ENCODE measurements around the gene ARFGAP3.
"Not testable (repeated sequence)": the region's sequence is repeated elsewhere in the genome, so short reads cannot be mapped to it uniquely, and the experiment has no call there.

The ARFGAP3 gene

DNA sequence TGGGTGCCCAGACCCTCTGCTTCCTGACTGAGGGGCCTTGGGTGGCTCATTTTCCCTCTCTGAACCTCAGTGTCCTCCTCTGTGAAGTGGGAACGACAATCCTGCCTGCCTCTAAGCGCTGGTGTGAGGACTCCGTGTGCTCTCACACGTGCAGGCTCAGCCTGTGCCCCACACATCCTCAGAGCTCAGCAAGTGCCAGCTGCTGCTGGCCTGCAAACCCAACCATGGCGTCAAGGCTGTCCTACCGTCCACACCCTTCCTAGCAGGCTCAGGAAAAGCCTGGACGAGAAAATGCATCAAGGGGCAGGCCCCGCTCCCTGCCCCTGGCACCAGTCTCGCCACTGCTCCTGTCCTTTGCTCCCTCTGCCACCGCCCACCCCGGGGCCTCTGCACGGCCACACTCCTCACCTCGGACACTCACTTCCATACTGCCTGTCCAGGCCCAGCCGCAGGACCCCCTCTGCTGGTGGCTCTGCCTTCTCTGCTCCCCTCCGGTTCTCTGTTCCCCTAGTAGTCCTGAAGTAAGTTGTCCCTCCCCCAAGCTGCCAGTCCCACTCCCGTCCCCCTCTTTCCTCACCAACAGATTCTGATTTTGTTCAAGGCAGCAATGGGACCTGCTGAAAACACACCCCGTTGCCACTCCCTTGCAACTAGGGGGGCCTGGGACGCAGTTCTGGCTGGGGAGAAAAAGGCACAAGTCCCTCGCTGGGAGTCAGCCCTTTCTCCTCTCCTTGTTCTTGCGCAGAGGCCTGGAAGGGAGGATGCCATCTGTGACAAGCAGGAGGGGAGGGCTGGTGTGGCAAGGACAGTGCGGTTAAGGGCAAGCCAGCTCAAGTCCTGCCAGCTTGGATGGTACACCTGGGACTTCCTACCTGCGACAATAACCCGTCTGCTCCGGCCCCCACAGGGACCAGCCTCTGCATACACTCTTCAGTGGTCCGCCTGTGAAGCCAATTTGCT, 62.2 kb downstream of the ARFGAP3 start:
- DNase-seq (ENCODE audit: low read depth in 2 of 2), result no peak

DNA sequence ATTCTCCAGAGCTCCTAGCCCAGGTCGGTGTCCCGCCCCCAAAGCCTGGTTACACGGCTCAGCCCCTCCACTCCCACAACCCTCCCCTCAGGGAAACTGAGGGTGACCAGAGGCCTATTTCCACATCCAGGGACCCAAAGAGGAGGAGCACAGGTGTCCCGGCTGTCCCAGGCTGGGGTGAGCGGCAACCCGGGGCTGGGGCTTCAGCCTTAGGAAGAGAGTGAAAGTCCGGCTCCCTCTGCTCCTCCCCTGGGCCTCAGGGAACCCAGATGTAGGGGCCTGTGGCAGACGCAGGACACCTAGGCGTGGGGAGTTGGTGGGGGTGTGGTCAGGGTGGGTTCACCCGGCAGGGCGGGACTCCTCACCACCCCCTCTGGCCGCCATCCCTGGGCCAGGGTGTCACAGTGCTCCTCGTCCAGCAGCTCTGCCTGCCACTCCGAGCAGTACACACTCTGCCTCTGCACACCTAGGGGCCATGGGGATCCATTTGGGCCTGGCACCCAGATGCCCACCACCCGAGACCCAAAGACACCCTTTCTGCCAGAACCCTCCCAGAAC, 63.1 kb downstream of the ARFGAP3 start:
- no peak for DNase-seq (ENCODE audit: low read depth in 2 of 2)

DNA sequence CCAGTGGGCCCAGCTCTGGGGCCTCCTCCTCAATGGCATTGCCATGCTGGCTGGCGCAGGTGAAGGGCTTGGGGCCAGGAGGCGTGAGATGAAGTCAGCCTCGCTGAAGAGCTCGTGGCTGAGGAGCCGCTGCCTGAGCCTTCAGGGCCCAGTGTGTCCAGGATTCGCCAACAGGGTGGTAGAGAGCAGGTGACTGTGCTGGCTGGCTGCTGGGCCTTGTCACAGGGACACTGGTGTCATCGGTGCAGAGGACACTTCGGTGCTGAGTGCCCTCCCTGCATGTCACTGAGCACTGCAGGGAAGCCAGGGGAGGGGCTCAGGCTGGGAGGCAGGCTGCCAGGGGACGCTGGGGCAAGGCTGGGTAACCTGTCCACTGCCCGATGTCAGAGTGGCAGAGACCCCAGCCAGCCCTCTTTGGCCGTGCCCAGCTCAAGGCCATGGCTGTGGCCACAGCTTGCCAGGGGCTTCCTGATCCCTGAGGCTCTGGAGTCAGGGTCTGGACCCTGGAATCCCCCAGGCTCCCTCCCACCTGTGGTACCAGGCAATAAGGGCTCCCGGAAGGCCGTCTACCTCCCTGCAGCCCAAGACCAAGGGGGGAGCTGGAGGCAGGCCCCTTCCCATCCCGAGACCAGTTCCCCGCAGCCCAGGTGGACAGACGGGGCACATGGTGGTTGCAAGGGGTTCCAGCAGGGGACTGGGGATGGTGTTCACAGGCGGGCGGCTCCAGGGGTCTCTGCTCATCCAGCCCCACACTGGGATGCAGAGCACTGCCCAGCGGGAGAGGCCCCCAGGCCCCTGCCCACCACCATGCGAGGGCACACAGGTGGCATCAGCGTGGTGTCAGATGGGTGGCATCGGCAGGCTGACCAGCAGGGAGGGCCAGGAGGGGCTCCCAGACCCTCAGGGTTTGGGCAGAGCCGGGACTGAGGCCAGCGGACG, 63.9 kb downstream of the ARFGAP3 start:
- no peak for DNase-seq (ENCODE audit: low read depth in 2 of 2)

DNA sequence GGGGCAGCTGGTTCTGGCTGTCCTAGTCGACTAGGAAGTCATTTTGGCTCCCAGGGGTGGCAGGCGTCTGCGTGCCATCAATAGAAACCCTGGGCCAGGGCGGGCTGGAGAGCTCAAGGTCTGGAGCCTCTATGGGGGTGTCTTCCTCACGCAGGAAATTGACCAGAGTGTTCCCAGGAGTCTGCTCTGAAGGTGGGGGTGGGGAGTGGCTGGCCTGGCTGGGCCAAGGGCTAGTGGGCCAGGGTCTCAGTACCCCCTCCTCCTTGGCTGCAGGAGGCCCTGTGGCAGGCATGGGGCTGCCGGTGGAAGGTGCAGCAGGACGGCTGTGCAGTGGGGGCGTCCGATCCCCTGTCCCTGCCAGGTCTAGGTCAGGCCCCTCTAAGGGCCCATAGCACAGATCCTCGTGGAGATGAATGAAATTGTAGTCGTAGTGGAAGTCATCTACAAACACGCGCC, 64.6 kb downstream of the ARFGAP3 start:
- no peak for DNase-seq (ENCODE audit: low read depth in 2 of 2)

DNA sequence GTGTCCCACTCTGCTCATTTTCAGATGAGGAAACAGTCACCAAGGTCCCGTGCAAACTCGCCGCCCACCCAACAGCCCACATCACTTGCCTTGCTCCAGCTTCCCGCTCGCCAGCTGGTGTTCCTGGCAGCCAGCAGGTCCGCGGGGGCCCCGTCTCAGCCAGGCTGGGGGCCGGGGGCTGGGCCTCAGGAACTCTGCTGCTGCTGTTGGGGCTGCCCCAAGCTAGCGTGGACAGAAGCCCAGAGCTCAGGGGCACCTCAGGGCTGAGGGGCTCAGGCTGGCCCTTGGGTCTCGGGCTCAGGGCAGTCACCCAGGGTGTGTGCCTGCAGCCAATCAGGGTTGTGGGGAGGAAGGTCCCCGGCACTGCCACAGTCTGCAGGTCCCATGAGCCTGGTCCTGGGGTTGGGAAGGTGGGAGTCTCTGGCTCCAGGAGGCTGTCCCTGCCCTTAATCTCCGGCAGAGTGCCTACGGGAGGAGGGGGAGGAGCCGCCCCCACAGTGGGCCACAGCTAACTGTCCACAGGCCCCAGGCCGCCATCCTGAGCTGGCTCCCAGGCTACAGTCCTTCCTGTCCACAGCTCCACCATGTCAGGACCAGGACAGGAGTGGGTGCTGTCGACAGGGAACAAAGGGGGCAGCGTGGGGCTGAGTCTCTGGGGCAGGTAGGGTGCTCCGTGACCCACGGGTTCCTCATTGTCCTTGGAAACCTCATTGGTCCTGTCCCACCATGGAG, 65.2 kb downstream of the ARFGAP3 start:
- no peak for DNase-seq (ENCODE audit: low read depth in 2 of 2)

DNA sequence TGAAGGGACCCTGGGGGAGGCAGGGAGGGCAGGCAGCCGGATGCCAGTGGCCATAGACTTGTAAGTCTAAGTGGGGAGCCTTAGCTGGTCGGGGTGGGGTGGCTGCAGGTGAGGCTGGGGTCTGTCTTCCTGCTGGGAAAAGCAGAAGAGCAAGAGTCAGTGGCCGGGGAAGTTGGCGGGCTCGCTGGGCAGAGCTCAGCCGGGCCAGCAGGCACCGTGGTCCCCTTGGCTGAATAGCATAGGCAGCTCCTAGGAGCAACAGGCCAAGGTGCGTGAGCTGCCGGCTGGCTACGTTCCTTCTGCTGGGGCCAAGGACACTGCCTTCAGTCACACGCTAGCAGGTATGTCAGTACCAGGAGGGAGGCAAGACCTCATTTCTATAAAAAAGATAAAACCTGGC, 68.6 kb downstream of the ARFGAP3 start:
- no peak for DNase-seq (ENCODE audit: low read depth in 2 of 2)

DNA sequence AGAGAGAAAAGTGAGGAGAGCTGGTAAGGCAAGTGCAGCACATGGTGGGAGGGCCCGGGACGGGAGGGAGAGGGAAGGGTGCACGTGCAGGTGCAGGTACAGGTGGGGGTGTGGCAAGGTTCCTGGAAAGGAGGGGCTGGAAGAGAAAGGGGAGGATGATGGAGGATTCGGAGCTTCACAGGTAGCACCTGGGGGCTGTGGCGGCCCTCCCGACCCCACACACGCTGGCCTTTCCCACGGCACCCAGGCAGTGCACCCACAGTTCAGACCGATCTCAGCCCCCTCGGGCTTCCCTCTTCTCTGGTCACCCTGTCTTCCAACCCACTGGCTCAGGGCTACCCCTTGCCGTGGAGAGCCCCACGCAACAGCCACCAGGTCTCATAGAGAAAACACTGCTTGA, 69.1 kb downstream of the ARFGAP3 start:
- no peak for DNase-seq (ENCODE audit: low read depth in 2 of 2)

DNA sequence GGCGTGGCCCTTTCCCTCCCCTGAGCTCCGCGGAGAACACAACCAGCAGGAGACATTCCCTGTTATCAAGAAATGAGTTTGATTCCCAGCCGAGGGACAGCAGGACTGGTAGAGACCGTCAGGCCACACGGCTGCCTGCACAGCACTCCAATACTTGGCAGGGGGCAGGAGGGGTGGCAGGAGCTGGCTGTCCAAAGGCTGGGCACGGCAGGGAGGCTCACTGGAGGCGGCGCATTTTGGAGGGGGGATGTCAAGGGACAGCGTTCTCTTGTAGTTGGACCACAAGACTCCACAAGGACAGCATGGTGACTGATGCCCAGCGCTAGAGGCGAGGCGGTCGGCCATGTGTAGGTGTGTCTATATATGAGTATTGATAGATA, 69.7 kb downstream of the ARFGAP3 start:
- DNase-seq (ENCODE audit: low read depth in 2 of 2), result no peak

DNA sequence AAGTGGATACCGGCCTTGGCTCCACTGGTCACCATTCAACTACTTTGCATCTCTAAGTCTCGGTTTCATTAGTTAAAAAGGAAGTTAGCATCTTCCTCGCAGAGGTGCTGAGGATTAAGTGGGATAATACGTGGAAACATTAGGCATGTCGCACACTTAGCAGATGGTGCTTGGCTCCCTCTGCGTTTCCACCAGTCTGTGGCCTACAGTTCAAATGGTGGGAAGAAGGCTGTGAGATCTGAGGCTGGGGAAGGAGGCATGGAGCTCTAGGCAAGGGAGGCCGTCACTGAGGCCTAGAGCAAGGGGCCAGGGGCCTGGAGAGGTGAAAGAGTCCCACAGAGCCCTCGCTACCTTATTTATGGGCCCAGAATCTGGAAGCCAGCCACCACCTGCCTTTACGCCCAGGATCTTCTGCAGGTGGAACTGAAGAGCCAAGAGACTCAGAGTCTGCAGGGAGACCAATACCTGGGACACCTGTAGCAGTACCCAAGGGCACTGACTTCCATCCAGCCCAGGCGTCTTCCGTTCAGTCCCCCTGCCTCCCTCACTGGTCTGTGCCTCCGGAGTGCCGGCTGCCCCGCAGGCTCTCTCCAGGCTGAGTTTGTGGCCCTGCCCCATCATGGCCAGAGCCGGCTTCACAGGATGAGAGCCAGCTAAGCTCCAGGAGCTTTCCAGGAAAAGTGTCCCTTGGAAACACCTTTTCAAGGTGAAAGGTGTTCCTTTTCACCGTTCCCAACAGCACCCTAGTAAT, 70.3 kb downstream of the ARFGAP3 start:
- DNase-seq (ENCODE audit: low read depth in 2 of 2), result no peak

DNA sequence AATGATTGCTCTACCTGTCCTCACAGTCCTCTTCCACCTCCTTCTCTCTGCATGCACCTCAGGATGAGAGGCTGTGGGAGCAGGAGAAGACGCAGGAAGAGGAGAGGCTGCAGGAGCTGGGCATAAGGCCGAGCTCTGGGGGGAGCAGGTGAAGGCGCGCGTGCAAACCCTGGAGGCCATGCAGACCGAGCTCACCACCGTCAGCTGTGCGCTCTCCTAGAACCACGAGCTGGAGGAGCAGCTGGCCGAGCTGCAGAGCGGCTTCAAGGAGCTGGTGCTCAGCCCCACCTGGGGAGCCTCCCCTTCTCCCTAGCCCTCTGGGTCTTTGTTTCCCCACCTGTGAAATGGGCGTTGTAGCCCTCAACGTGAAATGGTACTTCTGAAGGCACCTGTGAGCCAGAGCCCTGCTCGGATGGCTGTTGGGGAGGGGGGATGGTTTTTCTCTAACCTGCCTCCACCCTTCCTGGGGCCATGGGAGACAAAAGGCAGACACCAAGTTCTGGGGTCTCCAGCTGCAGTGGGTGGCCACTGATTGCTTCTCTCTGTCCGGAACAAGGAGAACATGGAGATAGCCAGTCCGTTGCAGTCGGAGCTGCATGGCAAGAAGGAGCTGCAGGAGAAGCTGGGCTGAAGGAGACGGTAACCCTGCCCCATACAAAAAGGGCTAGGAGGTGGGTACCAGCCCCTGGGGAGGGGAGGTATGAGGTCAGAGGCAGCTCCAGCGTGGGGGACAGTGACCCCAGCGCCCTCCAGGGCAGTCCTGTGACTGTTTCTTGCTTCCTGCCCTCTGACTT, 71.2 kb downstream of the ARFGAP3 start:
- no peak for DNase-seq (ENCODE audit: low read depth in 2 of 2)

DNA sequence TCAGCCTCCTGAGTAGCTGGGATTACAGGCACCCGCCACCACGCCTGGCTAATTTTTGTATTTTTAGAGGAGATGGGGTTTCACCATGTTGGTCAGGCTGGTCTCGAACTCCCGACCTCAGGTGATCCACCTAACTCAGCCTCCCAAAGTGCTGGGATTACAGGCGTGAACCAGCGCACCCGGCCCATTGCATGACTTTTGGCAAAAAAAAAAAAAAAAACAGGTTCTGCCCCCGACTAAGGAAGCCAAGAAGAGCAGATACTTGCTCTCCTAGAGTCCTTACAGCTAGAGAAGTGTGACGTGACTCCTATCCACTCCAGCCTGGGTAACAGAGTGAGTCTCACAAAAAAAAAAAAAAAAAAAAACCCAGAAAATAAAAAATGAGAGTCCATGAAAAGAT, 74.8 kb downstream of the ARFGAP3 start:
- DNase-seq (ENCODE audit: low read depth in 2 of 2), result not testable (repeated sequence)

DNA sequence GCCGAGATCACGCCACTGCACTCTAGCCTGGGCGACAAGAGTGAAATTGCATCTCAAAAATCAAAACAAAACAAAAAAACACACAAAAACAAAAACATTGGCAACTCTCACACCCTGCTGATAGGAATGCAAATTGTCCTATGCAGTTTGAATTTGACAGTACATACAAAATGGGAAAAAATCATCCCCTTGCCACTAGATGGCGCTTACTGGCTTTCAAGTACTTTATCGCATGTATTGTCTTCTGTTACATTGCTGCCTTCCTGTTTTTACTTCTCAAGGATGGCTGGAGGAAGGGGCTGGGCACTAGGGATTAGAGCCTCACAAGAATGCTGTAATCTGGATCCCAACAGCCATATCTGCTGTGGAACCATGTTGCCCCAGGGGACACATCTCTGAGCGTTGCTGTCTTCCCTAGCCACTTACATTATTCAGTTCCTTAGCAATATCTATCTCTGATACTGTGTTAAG, 77.0 kb downstream of the ARFGAP3 start:
- no peak for DNase-seq (ENCODE audit: low read depth in 2 of 2)

DNA sequence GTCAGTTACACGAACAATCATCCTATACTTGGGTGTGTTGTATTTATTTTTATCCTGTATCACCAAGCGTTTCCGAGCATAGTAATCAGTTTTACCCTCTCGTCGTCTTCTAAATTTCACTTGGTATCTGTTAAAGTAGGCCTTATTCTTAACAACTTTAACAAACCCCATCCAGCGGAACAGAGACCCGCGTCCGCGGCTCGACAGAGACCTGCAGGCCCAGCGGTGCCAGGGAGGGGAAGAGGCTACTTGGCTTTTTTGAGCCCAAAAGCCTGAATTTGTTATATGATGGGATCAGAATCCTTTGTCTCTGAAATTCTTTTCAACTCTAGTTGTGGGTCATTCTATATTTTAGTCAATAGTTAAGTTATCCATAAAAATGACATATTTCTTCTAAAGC, 79.9 kb downstream of the ARFGAP3 start:
- DNase-seq (ENCODE audit: low read depth in 2 of 2), result no peak

DNA sequence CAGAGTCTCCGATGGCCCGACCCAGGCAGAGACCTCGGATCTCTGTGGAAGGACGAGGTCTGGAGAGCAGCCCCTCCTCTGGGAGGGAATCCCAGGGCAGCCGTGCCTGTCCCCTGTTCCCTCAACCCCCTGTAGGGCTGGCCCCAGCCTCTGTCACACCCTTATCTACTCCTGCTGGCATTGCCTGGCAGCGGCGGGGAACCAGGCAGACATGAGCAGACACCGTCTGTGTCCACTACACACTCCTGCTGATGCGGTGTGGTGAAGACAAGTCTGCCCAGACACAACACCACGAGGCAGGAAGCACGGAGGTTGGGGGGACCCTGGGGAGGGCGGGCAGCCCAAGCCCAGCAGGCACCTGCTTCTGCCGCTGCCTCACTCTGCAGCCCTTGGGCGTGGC, 83.9 kb downstream of the ARFGAP3 start:
- no peak for DNase-seq (ENCODE audit: low read depth in 2 of 2)

DNA sequence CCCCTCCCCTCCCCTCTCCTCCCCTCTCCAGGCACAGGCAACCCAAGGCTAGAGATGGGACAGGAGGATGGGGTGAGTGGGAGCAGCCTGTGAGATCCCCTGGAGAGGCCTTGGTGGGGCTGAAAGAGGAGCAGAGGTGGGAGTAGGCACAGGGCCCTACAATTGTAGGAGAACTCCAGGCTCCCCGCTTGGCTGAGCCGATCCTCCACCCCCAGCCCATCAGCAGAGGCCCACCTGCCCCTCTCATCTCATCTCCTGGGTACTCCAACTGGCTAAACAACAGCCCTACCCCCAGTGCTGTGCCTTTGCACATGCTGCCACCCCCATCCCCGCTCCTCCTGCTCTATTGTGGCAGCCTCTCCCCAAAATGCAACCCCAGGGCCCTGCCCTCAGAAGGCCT, 84.4 kb downstream of the ARFGAP3 start:
- no peak for DNase-seq (ENCODE audit: low read depth in 2 of 2)

DNA sequence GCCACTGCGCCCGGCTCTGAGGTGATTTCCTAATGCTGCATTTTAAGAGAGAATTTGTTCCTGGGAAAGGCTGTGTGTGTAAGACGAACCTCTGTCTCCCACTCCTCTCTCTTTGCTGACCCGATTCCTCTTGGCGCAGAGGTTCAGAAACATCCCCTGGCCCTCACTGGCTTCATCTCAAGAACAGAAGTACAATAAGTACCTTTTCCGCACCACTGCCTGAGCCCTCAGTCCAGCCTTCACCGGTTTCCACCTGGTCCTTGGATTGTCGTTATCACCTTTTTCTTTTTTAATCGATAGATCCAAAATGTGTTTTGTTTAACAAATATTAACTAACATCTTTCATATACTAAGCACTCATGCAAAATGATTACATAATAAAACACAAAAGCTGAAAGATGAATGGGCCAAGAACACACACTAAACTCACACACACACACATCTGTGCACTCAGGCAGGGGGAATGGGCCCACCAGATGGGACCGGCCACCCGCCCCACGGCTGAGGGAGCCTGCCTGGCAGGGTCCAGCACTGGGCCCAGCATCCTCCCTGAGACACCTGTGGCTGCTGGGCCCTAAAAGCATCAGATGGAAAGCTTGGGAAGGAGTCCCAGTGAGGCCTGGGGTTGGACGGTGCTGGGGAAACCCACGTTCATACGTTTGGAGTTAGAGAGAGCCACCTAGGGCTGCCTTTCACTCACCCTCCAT, 86.0 kb downstream of the ARFGAP3 start:
- DNase-seq (ENCODE audit: low read depth in 2 of 2), result no peak

DNA sequence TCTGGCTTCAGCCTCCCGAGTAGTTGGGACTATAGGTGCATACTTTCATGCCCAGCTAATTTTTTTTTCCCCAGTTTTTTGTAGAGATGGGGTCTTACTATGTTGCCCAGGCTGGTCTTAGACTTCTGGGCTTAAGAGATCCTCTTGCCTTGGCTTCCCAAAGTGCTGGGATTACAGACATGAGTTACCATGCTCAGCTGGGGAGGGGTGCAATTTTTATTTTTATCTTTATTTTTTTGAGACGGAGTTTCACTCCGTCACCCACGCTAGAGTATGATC, 86.7 kb downstream of the ARFGAP3 start:
- DNase-seq (ENCODE audit: low read depth in 2 of 2), result no peak

DNA sequence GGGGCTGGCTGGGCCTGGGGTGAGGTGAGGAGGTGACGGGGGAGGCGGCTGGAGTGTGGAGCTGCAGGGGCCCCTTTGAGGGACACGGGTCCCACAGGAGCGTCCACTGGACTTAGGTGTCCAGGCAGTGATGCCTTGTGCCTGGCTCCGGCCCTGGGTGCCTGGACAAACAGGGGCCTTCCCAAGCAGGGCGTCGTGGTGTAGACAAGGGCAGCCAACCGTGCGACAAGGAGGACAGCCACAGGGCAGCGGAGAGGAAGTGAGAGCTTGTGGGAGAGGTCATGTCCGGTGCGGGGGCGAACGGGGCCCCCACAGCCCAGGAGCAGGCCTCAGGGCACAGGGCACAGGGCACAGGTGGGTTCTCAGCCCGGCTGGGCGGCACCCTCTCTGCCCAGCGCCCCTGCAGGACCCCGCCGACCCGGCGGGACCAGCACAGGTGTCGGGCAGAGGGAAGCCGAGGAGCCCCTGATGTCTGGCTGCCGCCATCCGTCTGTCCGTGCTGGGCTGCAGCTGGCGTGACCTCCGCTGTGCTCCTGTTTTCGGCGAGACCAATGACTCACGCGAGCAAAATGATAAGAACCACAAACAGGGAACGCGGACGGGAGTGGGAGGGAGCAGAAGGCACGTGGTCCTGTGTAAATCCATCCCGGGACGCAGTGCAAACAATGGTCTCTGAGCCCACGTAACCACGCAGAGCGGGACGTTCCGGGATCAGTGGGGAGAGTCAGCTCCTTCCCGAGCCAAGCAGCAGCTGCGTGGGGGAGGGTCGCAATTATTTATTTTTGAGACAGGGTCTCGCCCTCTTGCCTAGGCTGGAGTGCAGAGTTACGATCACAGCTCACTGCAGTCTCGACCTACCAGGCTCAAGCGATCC, 87.3 kb downstream of the ARFGAP3 start:
- no peak for DNase-seq (ENCODE audit: low read depth in 2 of 2)

DNA sequence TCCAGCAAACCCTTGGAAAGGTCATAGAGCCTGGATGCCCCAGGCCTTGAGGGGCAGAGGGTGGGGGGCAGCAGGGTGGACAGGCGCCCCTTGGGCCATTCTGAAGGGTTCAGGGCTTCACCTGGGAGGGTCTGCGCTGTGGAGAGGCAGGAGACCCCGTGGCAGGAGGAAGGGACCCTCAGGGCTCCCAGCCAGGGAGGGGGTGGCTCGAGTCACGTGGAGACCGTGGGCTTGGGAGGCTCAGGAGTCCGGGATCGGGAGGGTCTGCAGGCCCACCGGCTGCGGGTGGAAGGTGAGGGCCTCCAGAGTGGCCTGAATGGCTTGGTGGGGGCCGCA, 87.9 kb downstream of the ARFGAP3 start:
- DNase-seq (ENCODE audit: low read depth in 2 of 2), result no peak

Measured in stimulated activated CD8-positive, alpha-beta memory T cell treated with anti-CD3 and anti-CD28 coated beads, Interleukin-2, amount 100 ng/mL, for 48 hours (primary cell).